WTC11 (cell line): ENCODE data around the gene CAMK2N2. TPM values are rescaled to one million over a fixed set of nuclear protein-coding genes. Genes with fewer than 3 reads are reported as not detected.

Experiments used
- ATAC-seq: fragments of 200-7000 bp; cut with Tn5 transposase; 2 replicates; pipeline ENCODE4 v1.10.0; 2021; ENCODE audit warnings: mild to moderate bottlenecking, moderate library complexity
- CTCF ChIA-PET: fragments of 300-600 bp; sonication (Branson Sonifier 250); formaldehyde crosslinking; loops from one replicate; lab custom pipeline; 2021; ENCODE audit warnings: antibody characterized with exemption; lab: Charles Lee
- POLR2A ChIA-PET: fragments of 350-600 bp; sonication (Branson Sonifier 250); formaldehyde crosslinking; loops from one replicate; lab custom pipeline; 2021; ENCODE audit warnings: antibody characterized with exemption; lab: Charles Lee
- DNase-seq: peaks from one replicate; pipeline ENCODE4 v3.0.0; 2021; ENCODE audit warnings: low spot score
- H3K27ac Mint-ChIP-seq: 2 replicates; pipeline ENCODE4 v1.8.0; 2021; ENCODE audit warnings: mixed read lengths
- H3K27me3 Mint-ChIP-seq: 2 replicates; pipeline ENCODE4 v1.8.0; 2021; ENCODE audit warnings: low read depth, mild to moderate bottlenecking, moderate library complexity, mixed read lengths
- H3K36me3 Mint-ChIP-seq: 2 replicates; pipeline ENCODE4 v1.8.0; 2021; ENCODE audit warnings: mixed read lengths
- H3K4me1 Mint-ChIP-seq: 2 replicates; pipeline ENCODE4 v1.8.0; 2022; ENCODE audit warnings: mixed read lengths
- H3K4me3 Mint-ChIP-seq: 2 replicates; pipeline ENCODE4 v1.8.0; 2021; ENCODE audit warnings: mild to moderate bottlenecking, moderate library complexity, mixed read lengths
- H3K9me3 Mint-ChIP-seq: 2 replicates; pipeline ENCODE4 v1.8.0; 2021; ENCODE audit warnings: mixed read lengths
- ARID4B ChIP-seq: sonication (generic); formaldehyde crosslinking; IDR thresholded peaks from 2 replicates; pipeline ENCODE4 v1.8.0; 2023; ENCODE audit warnings: missing genetic modification reagents, mild to moderate bottlenecking, borderline replicate concordance
- CBFB ChIP-seq: sonication (generic); formaldehyde crosslinking; IDR thresholded peaks from 2 replicates; pipeline ENCODE4 v1.8.1; 2022; ENCODE audit warnings: mild to moderate bottlenecking, low read depth, missing genetic modification reagents
- ETV6 ChIP-seq: sonication (generic); formaldehyde crosslinking; IDR thresholded peaks from 2 replicates; pipeline ENCODE4 v1.8.1; 2022; ENCODE audit warnings: mild to moderate bottlenecking, missing genetic modification reagents
- GTF2I ChIP-seq: fragments of 250-450 bp; sonication (Bioruptor Pico); conservative IDR thresholded peaks from 2 replicates; pipeline ENCODE4 v1.4.0; 2021; ENCODE audit warnings: mild to moderate bottlenecking
- IRF2 ChIP-seq: sonication (generic); formaldehyde crosslinking; IDR thresholded peaks from 2 replicates; pipeline ENCODE4 v1.8.0; 2022; ENCODE audit warnings: low read depth, missing genetic modification reagents, borderline replicate concordance
- MXD4 ChIP-seq: fragments of 250-450 bp; sonication (Bioruptor Pico); IDR thresholded peaks from 2 replicates; pipeline ENCODE4 v1.8.0; 2021; ENCODE audit warnings: mild to moderate bottlenecking, moderate library complexity, borderline replicate concordance
- PRRX2 ChIP-seq: fragments of 250-450 bp; sonication (Bioruptor Pico); IDR thresholded peaks from 2 replicates; pipeline ENCODE4 v1.8.0; 2021; ENCODE audit warnings: mild to moderate bottlenecking
- SMAD4 ChIP-seq: sonication (generic); formaldehyde crosslinking; IDR thresholded peaks from 2 replicates; pipeline ENCODE4 v1.8.0; 2022; ENCODE audit warnings: mild to moderate bottlenecking, missing genetic modification reagents
- USF2 ChIP-seq: sonication (generic); formaldehyde crosslinking; IDR thresholded peaks from 2 replicates; pipeline ENCODE4 v1.8.1; 2023; ENCODE audit warnings: mild to moderate bottlenecking, missing genetic modification reagents, moderate library complexity
- ZMAT4 ChIP-seq: fragments of 250-450 bp; sonication (Bioruptor Pico); IDR thresholded peaks from 2 replicates; pipeline ENCODE4 v1.9.0; 2021; ENCODE audit warnings: mild to moderate bottlenecking
- ZNF281 ChIP-seq: sonication (generic); formaldehyde crosslinking; IDR thresholded peaks from 2 replicates; pipeline ENCODE4 v1.8.0; 2023; ENCODE audit warnings: mild to moderate bottlenecking, missing genetic modification reagents
- total RNA-seq: library from RNA; stranded (reverse); gene quantifications from 3 replicates; pipeline ENCODE4 v1.2.3, GENCODE V29; 2021
- TF ChIP-seq, protein P1 (sequence below): sonication (generic); formaldehyde crosslinking; IDR thresholded peaks from 2 replicates; pipeline ENCODE4 v1.8.1; 2022; ENCODE audit warnings: low read depth, mild to moderate bottlenecking, moderate library complexity, missing genetic modification reagents, borderline replicate concordance
- TF ChIP-seq, protein P2 (sequence below): fragments of 250-450 bp; sonication (Bioruptor Pico); IDR thresholded peaks from 2 replicates; pipeline ENCODE4 v1.9.0; 2021; ENCODE audit warnings: mild to moderate bottlenecking, borderline replicate concordance
- TF ChIP-seq, protein P3 (sequence below): sonication (generic); formaldehyde crosslinking; IDR thresholded peaks from 2 replicates; pipeline ENCODE4 v1.8.1; 2022; ENCODE audit warnings: mild to moderate bottlenecking, moderate library complexity, missing genetic modification reagents
- TF ChIP-seq, protein P4 (sequence below): sonication (generic); formaldehyde crosslinking; IDR thresholded peaks from 2 replicates; pipeline ENCODE4 v1.8.0; 2022; ENCODE audit warnings: mild to moderate bottlenecking, missing genetic modification reagents

CAMK2N2 gene
- total RNA-seq, 1 experiment from 2014 or later, result 10.5 TPM

GRCh38 chr3:184233127-184233843 is 28.1 kb downstream of the CAMK2N2 start:
- ATAC-seq (no peak), DNase-seq (no peak)
- TF ChIP-seq USF2 (CRISPR knock-in tag) (no peak), GTF2I (CRISPR knock-in tag) (no peak), MXD4 (CRISPR knock-in tag) (no peak), ZNF281 (CRISPR knock-in tag) (no peak), ARID4B (CRISPR knock-in tag) (no peak), IRF2 (no peak), CBFB (CRISPR knock-in tag) (no peak), ETV6 (CRISPR knock-in tag) (no peak), PRRX2 (CRISPR knock-in tag) (no peak), SMAD4 (CRISPR knock-in tag) (no peak), ZMAT4 (CRISPR knock-in tag) (no peak)
- TF ChIP-seq, protein P1, sequence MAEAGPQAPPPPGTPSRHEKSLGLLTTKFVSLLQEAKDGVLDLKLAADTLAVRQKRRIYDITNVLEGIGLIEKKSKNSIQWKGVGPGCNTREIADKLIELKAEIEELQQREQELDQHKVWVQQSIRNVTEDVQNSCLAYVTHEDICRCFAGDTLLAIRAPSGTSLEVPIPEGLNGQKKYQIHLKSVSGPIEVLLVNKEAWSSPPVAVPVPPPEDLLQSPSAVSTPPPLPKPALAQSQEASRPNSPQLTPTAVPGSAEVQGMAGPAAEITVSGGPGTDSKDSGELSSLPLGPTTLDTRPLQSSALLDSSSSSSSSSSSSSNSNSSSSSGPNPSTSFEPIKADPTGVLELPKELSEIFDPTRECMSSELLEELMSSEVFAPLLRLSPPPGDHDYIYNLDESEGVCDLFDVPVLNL (CRISPR knock-in tag), result no peak
- TF ChIP-seq, protein P2, sequence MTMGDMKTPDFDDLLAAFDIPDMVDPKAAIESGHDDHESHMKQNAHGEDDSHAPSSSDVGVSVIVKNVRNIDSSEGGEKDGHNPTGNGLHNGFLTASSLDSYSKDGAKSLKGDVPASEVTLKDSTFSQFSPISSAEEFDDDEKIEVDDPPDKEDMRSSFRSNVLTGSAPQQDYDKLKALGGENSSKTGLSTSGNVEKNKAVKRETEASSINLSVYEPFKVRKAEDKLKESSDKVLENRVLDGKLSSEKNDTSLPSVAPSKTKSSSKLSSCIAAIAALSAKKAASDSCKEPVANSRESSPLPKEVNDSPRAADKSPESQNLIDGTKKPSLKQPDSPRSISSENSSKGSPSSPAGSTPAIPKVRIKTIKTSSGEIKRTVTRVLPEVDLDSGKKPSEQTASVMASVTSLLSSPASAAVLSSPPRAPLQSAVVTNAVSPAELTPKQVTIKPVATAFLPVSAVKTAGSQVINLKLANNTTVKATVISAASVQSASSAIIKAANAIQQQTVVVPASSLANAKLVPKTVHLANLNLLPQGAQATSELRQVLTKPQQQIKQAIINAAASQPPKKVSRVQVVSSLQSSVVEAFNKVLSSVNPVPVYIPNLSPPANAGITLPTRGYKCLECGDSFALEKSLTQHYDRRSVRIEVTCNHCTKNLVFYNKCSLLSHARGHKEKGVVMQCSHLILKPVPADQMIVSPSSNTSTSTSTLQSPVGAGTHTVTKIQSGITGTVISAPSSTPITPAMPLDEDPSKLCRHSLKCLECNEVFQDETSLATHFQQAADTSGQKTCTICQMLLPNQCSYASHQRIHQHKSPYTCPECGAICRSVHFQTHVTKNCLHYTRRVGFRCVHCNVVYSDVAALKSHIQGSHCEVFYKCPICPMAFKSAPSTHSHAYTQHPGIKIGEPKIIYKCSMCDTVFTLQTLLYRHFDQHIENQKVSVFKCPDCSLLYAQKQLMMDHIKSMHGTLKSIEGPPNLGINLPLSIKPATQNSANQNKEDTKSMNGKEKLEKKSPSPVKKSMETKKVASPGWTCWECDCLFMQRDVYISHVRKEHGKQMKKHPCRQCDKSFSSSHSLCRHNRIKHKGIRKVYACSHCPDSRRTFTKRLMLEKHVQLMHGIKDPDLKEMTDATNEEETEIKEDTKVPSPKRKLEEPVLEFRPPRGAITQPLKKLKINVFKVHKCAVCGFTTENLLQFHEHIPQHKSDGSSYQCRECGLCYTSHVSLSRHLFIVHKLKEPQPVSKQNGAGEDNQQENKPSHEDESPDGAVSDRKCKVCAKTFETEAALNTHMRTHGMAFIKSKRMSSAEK (CRISPR knock-in tag), result no peak
- TF ChIP-seq, protein P3, sequence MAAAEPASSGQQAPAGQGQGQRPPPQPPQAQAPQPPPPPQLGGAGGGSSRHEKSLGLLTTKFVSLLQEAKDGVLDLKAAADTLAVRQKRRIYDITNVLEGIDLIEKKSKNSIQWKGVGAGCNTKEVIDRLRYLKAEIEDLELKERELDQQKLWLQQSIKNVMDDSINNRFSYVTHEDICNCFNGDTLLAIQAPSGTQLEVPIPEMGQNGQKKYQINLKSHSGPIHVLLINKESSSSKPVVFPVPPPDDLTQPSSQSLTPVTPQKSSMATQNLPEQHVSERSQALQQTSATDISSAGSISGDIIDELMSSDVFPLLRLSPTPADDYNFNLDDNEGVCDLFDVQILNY (CRISPR knock-in tag), result no peak
- TF ChIP-seq, protein P4, sequence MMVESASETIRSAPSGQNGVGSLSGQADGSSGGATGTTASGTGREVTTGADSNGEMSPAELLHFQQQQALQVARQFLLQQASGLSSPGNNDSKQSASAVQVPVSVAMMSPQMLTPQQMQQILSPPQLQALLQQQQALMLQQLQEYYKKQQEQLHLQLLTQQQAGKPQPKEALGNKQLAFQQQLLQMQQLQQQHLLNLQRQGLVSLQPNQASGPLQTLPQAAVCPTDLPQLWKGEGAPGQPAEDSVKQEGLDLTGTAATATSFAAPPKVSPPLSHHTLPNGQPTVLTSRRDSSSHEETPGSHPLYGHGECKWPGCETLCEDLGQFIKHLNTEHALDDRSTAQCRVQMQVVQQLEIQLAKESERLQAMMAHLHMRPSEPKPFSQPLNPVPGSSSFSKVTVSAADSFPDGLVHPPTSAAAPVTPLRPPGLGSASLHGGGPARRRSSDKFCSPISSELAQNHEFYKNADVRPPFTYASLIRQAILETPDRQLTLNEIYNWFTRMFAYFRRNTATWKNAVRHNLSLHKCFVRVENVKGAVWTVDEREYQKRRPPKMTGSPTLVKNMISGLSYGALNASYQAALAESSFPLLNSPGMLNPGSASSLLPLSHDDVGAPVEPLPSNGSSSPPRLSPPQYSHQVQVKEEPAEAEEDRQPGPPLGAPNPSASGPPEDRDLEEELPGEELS (CRISPR knock-in tag), result no peak
- H3K36me3 Mint-ChIP-seq, result no peaks in the 10 kb centered on the region
- no peak overlapping the region for H3K4me3 Mint-ChIP-seq
- peaks cover 8% of the 10 kb centered on the region; the same call in 1 of the 2 replicates for H3K4me1 Mint-ChIP-seq
- no peak overlapping the region for H3K27ac Mint-ChIP-seq
- peaks cover 53% of the 10 kb centered on the region for H3K27me3 Mint-ChIP-seq
- ChIA-PET POLR2A (no interaction called here), CTCF (interaction anchor here (1.0 kb wide), 1 partner anchor 56 kb away, joined by 3 read pairs; no protein-coding TSS in a partner anchor)
- H3K9me3 Mint-ChIP-seq, result no peaks in the 10 kb centered on the region
